Measurements from ENCODE around the gene PKDREJ. TPM values are rescaled to one million over a fixed set of nuclear protein-coding genes. Genes with fewer than 3 reads are reported as not detected.
A peak's percentile ranks its signal among the peaks of the same experiment; 100 is the strongest.

PKDREJ gene
- total RNA-seq, 2 donors from 2014 or later: 0.12 to 0.13 TPM

DNA sequence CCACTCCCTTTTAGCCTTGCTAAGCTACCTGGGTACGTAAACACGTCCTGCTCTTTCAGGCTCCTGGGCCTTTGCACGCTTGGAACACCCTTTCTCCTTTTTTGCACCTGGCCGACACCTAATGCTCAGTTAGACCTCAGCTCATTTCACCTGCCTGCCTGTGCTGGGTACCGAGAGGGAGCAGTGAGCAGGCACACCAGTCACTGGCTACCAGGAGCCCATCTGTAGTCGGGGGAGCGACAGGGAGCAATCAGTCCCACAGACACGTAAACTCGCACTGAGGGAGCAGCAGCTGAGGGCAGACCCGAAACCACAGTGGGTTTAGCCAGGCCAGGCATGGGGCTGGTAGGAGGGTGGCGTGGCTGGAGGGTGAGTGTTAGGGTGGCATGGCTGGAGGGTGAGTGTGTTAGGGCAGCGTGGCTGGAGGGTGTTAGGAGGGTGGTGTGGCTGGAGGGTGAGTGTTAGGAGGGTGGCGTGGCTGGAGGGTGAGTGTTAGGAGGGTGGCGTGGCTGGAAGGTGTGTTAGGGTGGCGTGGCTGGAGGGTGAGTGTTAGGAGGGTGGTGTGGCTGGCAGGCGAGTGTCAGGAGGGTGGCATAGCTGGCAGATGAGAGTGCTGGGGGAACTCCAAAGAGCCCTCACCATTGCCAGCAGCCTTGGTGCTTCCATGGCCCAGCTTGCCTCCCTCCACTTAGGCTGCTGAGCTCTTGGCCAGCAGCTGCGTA is 27.1 kb upstream of the PKDREJ start:
- intact Hi-C loops (cut with DNase I): no loop called here
- peak; percentile 58 to 62 for ATAC-seq
- DNase-seq: peak; percentile 50

DNA sequence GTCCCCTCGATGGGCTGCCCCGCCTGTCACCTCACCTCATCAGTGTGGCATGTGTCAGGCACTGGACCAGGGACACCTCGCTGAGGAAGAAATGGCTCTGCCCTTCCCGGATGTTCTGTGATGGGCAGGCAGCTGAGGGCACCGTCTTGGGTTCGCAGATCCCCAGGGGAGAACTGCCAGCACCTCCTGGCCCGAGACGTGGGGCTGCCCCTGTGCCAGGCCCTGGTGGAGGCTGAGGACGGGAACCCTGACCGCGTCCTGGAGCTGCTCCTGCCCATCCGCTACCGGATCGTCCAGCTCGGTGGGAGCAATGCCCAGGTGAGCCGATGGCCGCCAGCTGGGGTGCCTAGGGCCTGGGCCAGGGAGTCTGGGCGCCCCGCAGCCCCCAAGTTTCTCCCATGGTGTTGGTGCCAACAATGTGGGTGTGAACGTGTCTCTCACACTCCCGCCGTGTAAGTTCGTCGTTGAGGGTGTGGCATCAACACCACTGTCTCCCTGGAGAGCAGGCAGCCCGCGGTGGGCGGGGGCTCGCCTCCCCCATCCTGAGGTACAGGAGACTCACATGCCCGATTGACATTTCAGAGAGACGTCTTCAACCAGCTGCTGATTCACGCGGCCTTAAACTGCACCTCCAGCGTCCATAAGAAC is 26.2 kb upstream of the PKDREJ start:
- intact Hi-C loops (cut with DNase I): loop anchor here in 1 of 2 donors (5.0 kb wide), 1 partner anchor 37 kb away; the partner anchor contains the start of gene CDPF1
- ATAC-seq (peak; percentile 13 to 60), DNase-seq (no peak)

DNA sequence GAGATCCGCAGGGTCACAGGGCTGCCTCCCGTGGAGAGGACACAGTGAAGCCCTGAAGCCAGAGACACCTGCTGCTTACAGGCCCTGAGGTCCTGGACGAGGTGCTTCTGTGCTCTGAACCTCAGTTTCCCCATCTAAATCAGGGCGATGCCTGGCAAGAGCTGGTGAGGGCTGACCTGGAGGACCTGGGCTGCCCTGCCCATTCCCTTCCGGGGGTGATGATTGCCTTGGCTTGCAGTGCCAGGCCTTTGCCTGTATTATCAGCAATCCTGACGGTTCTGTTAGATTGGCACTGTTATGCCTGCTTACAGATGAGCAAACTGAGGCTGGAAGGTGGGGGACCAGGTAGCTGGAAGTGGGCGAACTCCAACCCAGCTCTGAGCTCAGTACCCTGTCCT is 25.7 kb upstream of the PKDREJ start:
- DNase-seq: no peak
- no peak for ATAC-seq
- intact Hi-C loops (cut with DNase I): loop anchor here in 1 of 2 donors (5.0 kb wide), 1 partner anchor 37 kb away; the partner anchor contains the start of gene CDPF1

DNA sequence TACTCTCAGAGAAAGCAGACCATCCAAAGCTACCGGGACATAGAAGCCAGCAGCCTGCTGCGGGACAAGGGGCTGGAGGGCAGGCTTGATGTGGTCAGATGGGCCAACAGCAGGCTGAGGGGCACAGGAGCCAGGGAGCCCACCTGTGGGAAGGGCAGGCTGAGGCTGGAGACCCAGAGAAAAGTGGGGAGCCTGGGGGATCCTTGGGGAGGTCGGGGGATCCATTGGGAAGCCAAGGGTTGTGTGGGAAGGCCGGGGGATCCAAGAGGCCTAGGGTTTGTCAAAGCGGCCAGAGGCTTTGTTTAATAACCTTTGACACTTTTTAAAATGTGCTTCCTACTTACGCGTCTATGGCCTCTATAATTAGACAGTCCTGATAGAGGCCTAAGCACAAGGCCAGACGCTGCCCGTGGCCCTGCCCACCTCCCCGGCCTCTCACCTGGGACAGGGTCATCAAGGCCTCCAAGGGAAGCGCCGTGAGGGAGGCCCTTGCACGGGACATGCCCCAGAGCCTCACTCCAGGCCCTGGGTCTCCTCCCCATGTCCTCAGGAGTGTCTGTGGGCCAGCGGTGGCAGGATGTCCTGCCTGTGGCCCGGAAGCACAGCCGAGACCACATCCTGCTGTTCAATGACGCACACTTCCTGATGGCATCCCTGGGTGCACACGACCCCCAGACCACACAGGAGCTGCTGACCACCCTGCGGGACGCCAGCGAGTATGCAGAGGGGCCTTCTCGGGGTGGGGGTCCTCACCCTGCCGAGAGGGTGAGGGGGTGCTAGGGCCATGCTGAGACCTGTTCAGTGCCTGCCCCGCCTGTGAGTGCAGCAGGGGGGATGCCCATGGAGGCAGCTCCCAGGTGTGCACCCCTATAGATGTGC is 25.0 kb upstream of the PKDREJ start:
- DNase-seq: peak; percentile 46
- intact Hi-C loops (cut with DNase I): loop anchor here in 1 of 2 donors (5.0 kb wide), 1 partner anchor 36 kb away; the partner anchor contains the start of gene CDPF1
- peak; percentile 22 to 31 for ATAC-seq

DNA sequence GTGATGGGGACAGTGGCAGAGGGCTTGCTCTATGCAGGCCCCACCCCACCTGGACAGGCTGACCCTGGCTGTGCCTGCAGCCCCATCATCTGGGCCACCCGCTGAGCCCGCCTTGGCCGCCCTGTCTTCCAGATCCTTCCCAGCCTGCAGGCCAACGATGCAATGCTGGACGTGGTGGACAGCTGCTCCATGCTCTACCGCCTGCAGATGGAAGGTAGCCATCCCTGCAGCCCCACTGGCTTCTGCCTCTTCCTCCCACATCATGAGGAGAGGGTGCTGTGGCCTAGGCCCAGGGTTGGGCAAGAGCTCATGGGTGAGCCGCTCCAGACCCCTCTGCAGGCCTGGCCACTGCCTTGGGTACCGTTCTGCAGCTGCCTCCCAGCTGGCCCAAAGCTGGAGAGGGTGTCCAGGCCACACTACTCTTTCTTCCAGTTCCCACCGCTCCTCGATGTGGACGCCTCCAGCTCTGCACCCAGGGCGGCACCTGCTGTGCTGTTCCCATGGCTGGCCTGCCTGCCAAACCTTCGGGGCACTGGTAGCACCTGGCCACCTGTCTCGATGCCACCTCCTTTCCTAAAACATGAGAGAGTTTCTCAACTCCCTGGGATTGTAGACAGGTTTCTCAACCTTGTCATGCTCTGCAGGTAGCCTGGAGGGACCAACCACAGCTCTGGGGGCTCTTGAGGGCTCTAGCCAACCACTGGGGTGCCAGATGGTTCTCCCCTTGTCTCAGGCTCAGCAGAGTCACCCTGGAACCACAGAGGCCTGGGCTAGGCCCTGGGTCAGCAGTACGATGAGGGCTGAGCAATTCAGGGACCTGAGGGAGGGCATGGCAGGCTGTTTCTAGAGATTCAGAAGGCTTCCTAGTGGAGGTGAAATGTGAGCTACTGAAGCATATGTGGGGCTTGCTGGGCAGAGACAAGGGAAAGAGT is 24.1 kb upstream of the PKDREJ start:
- DNase-seq (peak; percentile 13), ATAC-seq (no peak)
- intact Hi-C loops (cut with DNase I): loop anchor here in 1 of 2 donors (5.0 kb wide), 1 partner anchor 35 kb away; the partner anchor contains the start of gene CDPF1

DNA sequence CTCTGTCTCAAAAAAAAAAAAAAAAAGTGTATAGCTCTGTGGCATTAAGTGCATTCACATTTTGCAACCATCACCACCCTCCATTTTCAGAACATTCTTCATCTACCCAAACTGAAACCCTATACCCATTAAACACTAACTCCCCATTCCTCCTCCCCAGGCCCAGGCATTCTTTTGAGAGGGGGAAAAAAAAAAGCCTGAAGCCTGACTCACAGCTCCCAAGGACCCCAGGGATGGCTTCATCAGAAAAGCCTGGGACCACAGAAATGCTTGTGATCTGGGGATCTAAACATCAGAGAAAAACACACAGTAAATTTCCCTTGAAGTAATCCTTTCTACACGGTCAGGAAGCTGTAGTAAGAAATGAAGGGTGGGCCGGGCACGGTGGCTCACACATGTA is 22.9 kb upstream of the PKDREJ start:
- ATAC-seq (no peak), DNase-seq (no peak)
- intact Hi-C loops (cut with DNase I): loop anchor here in 1 of 2 donors (5.0 kb wide), 1 partner anchor 34 kb away; the partner anchor contains the start of gene CDPF1

DNA sequence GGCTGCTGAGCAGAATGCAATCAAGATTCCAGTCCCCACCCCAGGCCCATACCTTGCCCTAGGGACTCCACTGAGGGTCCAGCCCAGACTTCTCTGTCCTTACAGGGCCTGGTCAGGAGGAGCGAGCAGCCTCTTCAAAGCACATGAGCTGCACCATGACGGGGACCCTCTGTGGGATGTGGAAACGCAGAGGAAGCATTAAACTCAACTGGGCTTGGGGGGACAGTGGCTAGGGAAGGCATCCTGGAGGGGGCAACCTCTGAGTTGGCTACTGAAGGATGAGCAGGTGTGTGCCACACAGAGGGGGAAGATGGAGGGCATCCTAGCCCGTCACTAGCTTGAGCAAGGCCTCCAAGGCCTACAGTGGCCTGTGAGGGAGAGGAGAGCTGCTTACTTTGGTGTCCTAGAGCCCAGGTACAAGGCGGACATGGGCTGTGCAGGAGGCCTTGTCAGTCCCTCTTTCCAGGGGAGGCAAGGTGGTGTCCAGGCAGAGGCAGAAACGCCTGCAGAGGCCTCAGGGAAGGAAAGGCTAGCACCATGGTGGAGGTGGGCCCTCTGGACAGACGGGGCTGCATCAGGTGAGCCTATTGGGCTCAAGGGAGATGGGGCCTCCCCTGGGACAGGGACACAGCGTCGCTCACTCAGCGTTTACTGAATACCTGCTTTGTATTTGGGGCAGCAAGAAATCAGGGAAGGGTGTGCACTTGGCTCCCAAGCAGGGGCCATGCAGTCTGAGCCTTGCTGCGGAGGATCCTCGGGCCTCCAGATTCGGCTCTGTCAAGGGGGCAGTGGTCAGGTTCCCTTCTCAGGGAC is 18.9 kb upstream of the PKDREJ start:
- no peak for ATAC-seq
- intact Hi-C loops (cut with DNase I): no loop called here
- DNase-seq: no peak

DNA sequence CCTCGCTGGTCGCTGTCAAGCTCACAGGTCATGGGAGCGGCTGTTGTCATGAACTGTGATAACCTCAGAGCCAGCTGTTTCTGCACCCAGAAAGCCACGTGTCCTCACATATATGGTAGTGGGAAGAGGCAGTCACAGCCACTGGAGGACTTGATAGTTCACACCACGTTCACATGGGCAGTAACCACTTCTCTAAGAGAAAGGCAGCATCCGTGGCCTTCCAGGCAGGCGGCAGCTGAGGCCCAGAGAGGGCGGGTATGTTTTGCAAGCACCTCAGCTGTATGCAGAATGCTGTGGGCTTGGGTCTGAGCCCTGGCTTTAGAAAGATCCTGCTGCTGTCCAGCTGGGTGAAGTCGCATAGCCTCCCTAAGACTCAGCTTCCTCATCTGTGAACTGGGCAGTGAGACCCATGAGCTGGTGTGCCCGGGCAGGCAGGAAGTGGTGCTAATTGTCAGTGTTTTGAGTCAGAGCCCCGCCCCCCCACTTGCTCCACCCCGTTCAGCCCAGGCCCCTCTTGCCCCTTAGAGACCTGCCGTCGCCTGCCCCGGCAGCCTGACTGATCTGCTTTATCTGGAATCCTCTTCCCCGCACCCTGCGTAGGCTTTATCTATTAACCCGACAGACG is 18.0 kb upstream of the PKDREJ start:
- ATAC-seq (peak; percentile 21 to 60), DNase-seq (no peak)
- intact Hi-C loops (cut with DNase I): no loop called here

DNA sequence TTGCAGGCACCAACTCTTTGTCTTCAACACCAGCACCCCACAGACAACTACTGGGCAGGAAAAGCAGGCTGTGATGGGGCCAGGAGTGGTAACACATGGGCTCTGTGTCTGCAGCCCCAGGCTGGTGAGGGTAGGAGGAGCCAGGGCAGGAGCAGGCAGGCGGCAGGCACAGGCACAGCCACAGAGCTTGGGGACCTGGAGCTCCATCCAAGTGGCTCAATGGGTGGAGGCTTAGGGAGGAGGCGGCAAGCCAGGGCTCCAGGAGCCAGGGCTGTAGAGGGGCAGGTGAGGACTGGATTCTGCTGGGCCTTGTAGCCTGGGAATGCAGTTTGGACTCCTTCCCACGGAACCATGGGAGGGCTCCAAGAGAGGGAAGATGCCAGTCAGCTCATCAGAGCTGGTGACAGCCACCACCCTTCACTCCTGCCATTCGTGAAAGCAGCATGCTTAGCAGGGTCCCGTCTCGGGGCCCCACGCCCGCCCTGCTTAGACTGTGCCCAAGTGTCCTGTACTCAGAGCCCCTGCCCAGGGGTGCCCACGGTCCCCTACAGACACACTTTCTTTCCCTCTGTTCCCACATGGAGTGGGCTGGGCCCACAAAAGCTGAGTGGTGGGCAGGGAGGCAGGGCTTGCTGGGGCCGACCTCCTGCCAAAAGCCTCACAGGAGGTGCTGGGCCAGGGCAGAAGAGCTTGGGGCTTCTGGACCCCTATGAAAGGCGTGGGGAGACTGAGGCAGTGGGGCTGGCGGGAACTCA is 17.1 kb upstream of the PKDREJ start:
- intact Hi-C loops (cut with DNase I): no loop called here
- ATAC-seq: peak in 1 of 2 donors; percentile 41
- no peak for DNase-seq

DNA sequence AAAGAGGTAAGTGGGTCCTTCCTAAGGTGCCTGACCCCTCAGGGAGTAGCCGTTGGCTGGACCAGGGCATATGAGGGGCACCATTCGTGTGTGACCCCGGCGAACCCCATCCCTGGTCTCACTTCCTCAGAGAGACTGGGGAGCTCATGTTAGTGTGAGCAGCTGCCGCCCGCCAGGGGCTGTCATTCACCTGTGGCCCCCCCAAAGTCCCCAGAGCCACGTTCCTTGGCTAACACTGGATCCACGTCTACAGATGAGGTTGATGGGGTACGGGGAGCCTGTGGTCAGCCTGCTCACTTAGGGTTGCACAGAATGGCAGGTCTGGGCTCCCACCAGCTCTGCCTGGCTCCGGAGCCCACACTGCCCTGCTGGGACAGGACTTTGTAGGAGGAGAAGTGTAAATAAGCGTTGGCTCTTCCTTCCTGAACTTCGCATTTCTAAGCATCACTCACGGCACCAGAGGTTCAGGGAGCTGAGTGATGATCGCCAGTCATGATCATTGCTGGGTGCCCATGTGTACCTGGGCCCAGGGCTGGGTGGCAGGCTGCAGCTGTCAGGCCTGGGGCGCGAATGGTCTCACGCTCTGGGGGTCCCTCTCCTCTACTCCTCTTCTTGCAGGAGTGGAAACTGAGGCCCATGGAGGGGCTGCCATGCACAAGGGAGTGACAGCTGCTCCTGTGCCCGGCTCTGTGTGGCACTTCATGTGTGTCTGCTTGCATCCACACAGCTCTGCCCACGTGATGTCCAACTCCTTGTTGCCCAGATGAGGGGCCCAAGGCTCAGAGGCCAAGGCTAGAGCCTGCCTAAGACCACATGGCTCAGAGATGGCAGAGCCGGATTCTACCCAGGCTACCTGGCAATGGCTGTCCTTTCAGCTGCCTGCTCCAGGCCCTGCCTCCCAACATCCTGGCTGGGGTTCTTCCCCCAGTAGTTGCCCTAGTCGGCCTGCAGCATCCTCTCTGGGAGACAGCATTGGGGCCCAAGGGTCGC is 15.8 kb upstream of the PKDREJ start:
- DNase-seq: no peak
- ATAC-seq: no peak
- intact Hi-C loops (cut with DNase I): no loop called here

DNA sequence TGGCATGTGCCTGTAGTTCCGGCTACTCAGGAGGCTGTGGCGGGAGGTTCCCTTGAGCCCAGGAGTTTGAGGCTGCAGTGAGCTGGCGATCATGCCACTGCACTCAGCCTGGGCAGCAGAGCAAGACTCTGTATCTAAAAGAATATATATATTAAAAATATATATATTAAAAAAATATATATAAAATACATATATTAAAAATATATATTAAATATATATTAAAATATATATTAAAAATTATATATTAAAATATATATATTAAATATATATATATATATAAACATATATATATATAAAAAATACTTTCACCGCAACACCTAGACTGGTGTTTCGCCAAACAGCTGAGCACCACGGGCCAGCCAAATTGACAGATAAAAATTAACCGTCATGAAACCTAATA is 13.4 kb upstream of the PKDREJ start:
- intact Hi-C loops (cut with DNase I): no loop called here
- DNase-seq (no peak), ATAC-seq (no peak)

DNA sequence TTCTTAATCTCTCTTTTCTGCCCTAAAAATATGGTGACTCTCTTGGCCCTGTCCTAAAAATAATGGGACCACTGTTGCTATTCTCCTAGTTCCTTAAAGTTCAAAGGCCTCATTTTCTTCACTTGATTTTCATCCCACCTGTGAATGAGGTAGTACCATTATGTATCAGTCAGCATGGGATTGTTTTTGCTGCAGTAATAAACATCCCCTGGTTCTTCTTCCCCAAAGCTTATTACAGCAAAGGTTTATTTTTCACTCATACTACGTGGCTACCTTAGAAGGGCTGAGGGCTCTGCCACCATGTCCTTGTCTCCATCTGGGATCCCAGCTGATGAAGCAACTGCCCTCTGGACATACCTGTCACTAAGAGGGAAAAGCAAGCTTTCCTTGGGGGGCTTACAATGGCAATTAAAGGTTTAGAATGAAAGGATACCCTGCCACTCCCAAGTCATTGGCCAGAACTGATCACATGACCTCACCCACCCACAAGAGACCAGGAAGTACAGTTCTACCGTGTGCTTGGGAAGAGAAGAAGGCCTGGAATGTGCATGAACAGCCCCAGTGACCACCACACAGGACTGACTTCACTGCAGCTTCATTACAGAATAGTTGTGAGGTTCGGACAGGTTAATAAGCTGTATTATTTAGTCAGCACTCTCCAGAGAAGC is 12.4 kb upstream of the PKDREJ start:
- DNase-seq: peak; percentile 3
- no peak for ATAC-seq
- intact Hi-C loops (cut with DNase I): no loop called here

DNA sequence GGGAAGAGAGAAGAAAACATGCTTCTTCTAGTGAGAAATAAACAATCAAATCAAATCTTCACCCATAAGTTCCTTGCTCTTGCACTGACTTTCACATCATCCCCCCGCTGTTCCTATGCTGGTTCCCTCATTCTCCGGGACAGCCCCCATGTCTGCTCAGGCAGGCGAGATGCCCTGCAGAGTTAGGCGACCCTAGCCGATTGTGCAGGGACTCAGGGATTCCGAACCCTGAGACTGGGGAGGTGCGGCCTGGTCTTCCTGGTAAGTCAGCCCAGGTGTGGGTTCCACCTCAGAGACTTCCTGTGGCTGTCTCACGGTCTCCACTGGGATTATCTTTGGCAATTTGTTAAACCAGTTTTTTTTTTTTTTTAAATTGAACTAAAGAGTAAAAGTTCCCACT is 11.2 kb upstream of the PKDREJ start:
- ATAC-seq (no peak), DNase-seq (peak; percentile 5)
- intact Hi-C loops (cut with DNase I): no loop called here

DNA sequence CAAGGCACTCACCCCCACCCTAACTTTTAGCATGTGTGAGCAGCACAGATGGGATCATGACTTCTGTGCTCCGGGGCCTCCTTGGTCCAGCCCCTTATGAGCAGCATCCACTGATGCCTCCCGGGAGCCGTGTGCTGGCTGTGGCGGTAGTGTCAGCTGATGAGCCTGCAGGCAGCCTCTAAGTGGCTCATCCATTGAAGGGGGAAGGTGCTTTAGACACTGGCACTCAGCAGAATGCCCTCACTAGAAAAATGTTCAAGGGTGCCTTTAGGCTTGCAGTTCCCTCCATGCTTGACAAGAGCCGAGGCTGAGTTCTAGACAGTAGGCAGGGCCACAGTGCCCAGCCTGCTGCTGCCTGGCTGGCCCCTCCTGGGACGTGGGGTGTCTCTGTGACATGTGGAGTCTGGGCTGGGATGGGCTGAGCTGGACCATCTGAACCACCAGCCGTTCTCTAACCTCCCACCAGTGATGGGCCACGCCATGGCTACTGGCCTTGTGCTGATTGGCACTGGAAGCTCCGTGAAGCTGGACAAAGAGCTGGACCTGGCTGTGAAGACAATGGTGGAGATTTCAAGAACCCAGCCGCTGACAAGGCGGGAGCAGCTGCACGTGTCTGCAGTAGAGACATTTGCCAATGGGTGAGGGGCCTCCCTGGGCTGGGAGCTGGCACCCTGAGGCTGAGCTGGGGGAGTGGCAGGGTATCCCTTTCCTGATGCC is 10.4 kb upstream of the PKDREJ start:
- ATAC-seq: peak; percentile 32 to 42
- DNase-seq: peak; percentile 7
- intact Hi-C loops (cut with DNase I): no loop called here

Data from left cardiac atrium (tissue), 4 donors.